ENCODE measurements around the gene MRPS18B.

MRPS18B gene

GRCh38 chr6:30626484-30627366, 9.1 kb downstream of the MRPS18B start, which contains the start of gene ATAT1:
Gene ATAT1, plus strand, starts transcription at chr6:30626874.
- peak; percentile 92 for DNase-seq (ENCODE audit: low spot score)
- TF ChIP-seq, protein P1, sequence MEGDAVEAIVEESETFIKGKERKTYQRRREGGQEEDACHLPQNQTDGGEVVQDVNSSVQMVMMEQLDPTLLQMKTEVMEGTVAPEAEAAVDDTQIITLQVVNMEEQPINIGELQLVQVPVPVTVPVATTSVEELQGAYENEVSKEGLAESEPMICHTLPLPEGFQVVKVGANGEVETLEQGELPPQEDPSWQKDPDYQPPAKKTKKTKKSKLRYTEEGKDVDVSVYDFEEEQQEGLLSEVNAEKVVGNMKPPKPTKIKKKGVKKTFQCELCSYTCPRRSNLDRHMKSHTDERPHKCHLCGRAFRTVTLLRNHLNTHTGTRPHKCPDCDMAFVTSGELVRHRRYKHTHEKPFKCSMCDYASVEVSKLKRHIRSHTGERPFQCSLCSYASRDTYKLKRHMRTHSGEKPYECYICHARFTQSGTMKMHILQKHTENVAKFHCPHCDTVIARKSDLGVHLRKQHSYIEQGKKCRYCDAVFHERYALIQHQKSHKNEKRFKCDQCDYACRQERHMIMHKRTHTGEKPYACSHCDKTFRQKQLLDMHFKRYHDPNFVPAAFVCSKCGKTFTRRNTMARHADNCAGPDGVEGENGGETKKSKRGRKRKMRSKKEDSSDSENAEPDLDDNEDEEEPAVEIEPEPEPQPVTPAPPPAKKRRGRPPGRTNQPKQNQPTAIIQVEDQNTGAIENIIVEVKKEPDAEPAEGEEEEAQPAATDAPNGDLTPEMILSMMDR (IDR thresholded peaks at IDR 0.05; ENCODE audit: borderline replicate concordance, control extremely low read depth, extremely low read depth, insufficient read depth, missing control alignments): peak; percentile 31
- in situ Hi-C loops (cut with MboI; ENCODE audit: low sequenced_read_pairs, unreplicated experiment): no loop called here

GRCh38 chr6:30635834-30636233, 18.2 kb downstream of the MRPS18B start:
- TF ChIP-seq, protein P1 (IDR thresholded peaks at IDR 0.05; ENCODE audit: borderline replicate concordance, control extremely low read depth, extremely low read depth, insufficient read depth, missing control alignments): no peak
- in situ Hi-C loops (cut with MboI; ENCODE audit: low sequenced_read_pairs, unreplicated experiment): no loop called here
- no peak for DNase-seq (ENCODE audit: low spot score)

- in situ Hi-C loops (cut with MboI; ENCODE audit: low sequenced_read_pairs, unreplicated experiment): no loop called here
- TF ChIP-seq, protein P1 (IDR thresholded peaks at IDR 0.05; ENCODE audit: borderline replicate concordance, control extremely low read depth, extremely low read depth, insufficient read depth, missing control alignments): no peak
- DNase-seq (ENCODE audit: low spot score): no peak
These were observed 22.8 kb downstream of the MRPS18B start for GRCh38 chr6:30640481-30640880.

GRCh38 chr6:30641048-30641447, 23.4 kb downstream of the MRPS18B start:
- in situ Hi-C loops (cut with MboI; ENCODE audit: low sequenced_read_pairs, unreplicated experiment): no loop called here
- TF ChIP-seq, protein P1 (IDR thresholded peaks at IDR 0.05; ENCODE audit: borderline replicate concordance, control extremely low read depth, extremely low read depth, insufficient read depth, missing control alignments): no peak
- no peak for DNase-seq (ENCODE audit: low spot score)

- in situ Hi-C loops (cut with MboI; ENCODE audit: low sequenced_read_pairs, unreplicated experiment): no loop called here
- DNase-seq (ENCODE audit: low spot score): no peak
- TF ChIP-seq, protein P1 (IDR thresholded peaks at IDR 0.05; ENCODE audit: borderline replicate concordance, control extremely low read depth, extremely low read depth, insufficient read depth, missing control alignments): no peak
These were observed 26.0 kb downstream of the MRPS18B start for GRCh38 chr6:30643656-30644055.

- TF ChIP-seq, protein P1 (IDR thresholded peaks at IDR 0.05; ENCODE audit: borderline replicate concordance, control extremely low read depth, extremely low read depth, insufficient read depth, missing control alignments): no peak
- in situ Hi-C loops (cut with MboI; ENCODE audit: low sequenced_read_pairs, unreplicated experiment): no loop called here
- DNase-seq (ENCODE audit: low spot score): no peak
These were observed 27.1 kb downstream of the MRPS18B start for GRCh38 chr6:30644769-30645168.
